Measurements from ENCODE around the gene PARK7.
A peak's percentile ranks its signal among the peaks of the same experiment; 100 is the strongest.

Gene PARK7

GRCh38 chr1:8025671-8026144 lies 64.2 kb downstream of the PARK7 start:
- no peak for DNase-seq

GRCh38 chr1:8026153-8026975 lies 64.9 kb downstream of the PARK7 start, which contains the start of gene ERRFI1:
Gene ERRFI1, minus strand, starts transcription at chr1:8026309. Its CDS starts 10,690 bp downstream, at chr1:8015619.
- peak; percentile 92 for DNase-seq

GRCh38 chr1:8026976-8027747 lies 65.7 kb downstream of the PARK7 start:
- DNase-seq: no peak

- DNase-seq: no peak
Observed at GRCh38 chr1:8027748-8028570, 66.4 kb downstream of the PARK7 start.

GRCh38 chr1:8028571-8028910 lies 67.0 kb downstream of the PARK7 start:
- no peak for DNase-seq

GRCh38 chr1:8031176-8031785 lies 69.8 kb downstream of the PARK7 start:
- DNase-seq: peak; percentile 67

- DNase-seq: no peak
Observed at GRCh38 chr1:8032366-8032910, 70.9 kb downstream of the PARK7 start.

GRCh38 chr1:8033322-8033721 lies 71.8 kb downstream of the PARK7 start:
- no peak for DNase-seq

Measured in hematopoietic multipotent progenitor cell treated with erythropoietin and hydrocortisone succinate and interleukin-3 and kit ligand, for 4 days (in vitro differentiated cells).